Activated CD8-positive, alpha-beta memory T cell treated with anti-CD3 and anti-CD28 coated beads, Interleukin-2, amount 10 ng/mL, durations not matched to agents 7 days and 5 days (primary cell): ENCODE measurements around the gene TTC9B. TPM values are rescaled to one million over a fixed set of nuclear protein-coding genes. Genes with fewer than 3 reads are reported as not detected.

ENCODE experiments used
- ATAC-seq: fragments of 150-1000 bp; cut with Tn5 transposase; one replicate; pipeline ENCODE4 v1.10.0; 2021; ENCODE audit warnings: moderate library complexity
- CTCF ChIA-PET: fragments of 350-600 bp; sonication (Branson Sonifier 250); formaldehyde crosslinking; loops from one replicate; lab custom pipeline; 2021; ENCODE audit warnings: antibody characterized with exemption; lab: Charles Lee
- DNase-seq: peaks from one replicate; pipeline ENCODE4 v3.0.0-alpha.2; 2020
- H3K27ac Mint-ChIP-seq: one replicate; pipeline ENCODE4 v1.8.0; 2021; ENCODE audit warnings: mild to moderate bottlenecking, mixed read lengths
- H3K27me3 Mint-ChIP-seq: one replicate; pipeline ENCODE4 v1.8.0; 2021; ENCODE audit warnings: mixed read lengths
- H3K36me3 Mint-ChIP-seq: one replicate; pipeline ENCODE4 v1.8.0; 2021; ENCODE audit warnings: mild to moderate bottlenecking, mixed read lengths
- H3K4me1 Mint-ChIP-seq: one replicate; pipeline ENCODE4 v1.8.0; 2021; ENCODE audit warnings: mixed read lengths
- H3K4me3 Mint-ChIP-seq: one replicate; pipeline ENCODE4 v1.8.0; 2021; ENCODE audit warnings: mild to moderate bottlenecking, moderate library complexity, mixed read lengths
- H3K9me3 Mint-ChIP-seq: one replicate; pipeline ENCODE4 v1.8.0; 2022; ENCODE audit warnings: low read depth, mixed read lengths
- total RNA-seq, 2 experiments: library from RNA; stranded (reverse); gene quantifications; one replicate each; pipeline ENCODE4 v1.2.3, GENCODE V29; 2021

Gene TTC9B
- total RNA-seq, 2 experiments from 2014 or later: not detected

DNA sequence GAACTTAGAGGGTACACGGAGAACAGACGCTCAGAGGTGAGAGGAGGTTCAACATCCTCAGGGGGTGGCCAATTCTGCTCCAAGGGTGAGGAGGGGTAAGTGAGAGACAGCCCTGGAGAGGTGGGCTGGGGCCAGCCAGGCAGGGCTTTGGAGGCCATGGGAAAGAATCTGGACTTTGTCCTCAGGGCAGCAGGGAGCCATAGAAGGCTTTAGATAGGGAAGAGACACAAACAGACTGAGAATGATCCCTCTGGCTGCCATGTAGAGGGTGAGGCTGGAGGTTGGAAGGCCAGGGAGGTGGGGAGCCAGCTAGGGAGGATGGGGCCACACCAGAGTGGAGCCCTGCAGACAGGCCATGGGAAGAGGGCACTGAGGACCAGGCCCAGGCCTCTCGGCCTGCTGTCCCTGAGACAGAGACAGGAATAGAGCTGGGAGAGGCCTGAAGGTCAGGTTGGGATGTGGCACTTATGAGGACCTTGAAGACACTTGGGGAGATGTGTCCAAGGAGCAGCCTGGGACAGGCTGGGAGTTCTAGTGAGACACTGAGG is 37.5 kb upstream of the TTC9B start:
- H3K27ac Mint-ChIP-seq: no peak overlapping the region
- H3K36me3 Mint-ChIP-seq: peaks cover 7% of the 10 kb centered on the region
- peaks cover 1% of the 10 kb centered on the region for H3K4me1 Mint-ChIP-seq
- no peaks in the 10 kb centered on the region for H3K9me3 Mint-ChIP-seq
- no peaks in the 10 kb centered on the region for H3K27me3 Mint-ChIP-seq
- no peak overlapping the region for H3K4me3 Mint-ChIP-seq
- ATAC-seq (no peak), DNase-seq (no peak)
- CTCF ChIA-PET: no interaction called here

DNA sequence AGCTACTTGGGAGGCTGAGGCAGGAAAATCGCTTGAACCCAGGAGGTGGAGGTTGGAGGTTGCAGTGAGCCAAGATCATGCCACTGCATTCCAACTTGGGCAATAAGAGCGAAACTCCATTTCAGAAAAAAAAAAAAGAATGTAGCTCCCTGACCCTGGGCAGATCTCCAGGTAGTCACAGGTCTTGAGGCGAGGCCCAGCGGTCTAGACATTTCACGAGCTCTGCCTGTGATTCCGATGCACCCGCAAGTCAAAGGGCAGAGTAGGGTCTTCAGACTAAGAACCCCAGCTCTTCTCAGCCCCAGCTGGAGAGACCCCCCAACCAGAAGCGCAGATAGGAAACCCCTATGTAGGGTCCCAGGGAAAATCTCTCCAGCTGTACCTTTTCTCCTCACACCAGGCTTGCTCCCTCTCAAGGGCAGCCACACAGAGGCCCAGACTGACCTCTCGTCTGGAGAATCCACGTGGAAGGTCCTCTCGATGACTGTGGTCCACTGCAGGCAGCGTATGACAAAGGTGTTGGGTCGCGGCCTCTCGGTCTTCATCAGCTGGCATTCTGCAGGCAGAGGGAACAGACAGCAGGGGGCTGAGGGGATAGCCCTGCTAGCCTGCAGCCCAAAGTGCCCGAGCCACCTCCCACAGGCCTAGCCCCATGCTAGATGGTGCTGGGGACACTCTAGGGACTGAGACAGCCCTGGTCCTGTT is 36.7 kb upstream of the TTC9B start:
- H3K27me3 Mint-ChIP-seq: no peaks in the 10 kb centered on the region
- peaks cover 8% of the 10 kb centered on the region for H3K36me3 Mint-ChIP-seq
- no peak for DNase-seq
- H3K27ac Mint-ChIP-seq: no peak overlapping the region
- CTCF ChIA-PET: no interaction called here
- ATAC-seq: no peak
- no peaks in the 10 kb centered on the region for H3K9me3 Mint-ChIP-seq
- H3K4me3 Mint-ChIP-seq: no peak overlapping the region
- H3K4me1 Mint-ChIP-seq: peaks cover 1% of the 10 kb centered on the region

DNA sequence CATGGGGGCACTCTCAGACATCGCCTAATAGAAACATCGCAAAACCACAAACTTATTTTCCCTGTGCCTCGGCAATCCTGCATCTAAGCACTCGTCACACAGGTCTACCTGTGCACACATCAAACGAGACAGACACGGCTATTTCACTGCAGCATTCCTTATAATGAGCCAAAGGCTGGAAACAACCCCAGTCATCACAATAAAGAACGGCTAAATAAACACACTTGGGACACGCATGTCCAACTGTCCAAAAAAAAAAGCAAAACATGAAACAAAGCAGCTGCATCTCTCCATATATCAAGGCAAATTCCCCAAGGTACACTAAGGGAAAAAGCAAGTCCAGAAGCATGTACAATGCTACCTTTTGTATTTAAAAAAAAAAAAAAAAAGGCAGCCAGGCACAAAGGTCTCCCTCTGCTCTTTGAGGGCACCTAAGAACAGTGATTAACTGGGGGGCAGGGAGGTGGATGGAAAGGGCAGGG is 35.5 kb upstream of the TTC9B start:
- peaks cover 11% of the 10 kb centered on the region for H3K36me3 Mint-ChIP-seq
- CTCF ChIA-PET: no interaction called here
- ATAC-seq: no peak
- H3K4me1 Mint-ChIP-seq: peaks cover 1% of the 10 kb centered on the region
- no peaks in the 10 kb centered on the region for H3K9me3 Mint-ChIP-seq
- DNase-seq: no peak
- no peaks in the 10 kb centered on the region for H3K27me3 Mint-ChIP-seq
- no peak overlapping the region for H3K27ac Mint-ChIP-seq
- H3K4me3 Mint-ChIP-seq: no peak overlapping the region

DNA sequence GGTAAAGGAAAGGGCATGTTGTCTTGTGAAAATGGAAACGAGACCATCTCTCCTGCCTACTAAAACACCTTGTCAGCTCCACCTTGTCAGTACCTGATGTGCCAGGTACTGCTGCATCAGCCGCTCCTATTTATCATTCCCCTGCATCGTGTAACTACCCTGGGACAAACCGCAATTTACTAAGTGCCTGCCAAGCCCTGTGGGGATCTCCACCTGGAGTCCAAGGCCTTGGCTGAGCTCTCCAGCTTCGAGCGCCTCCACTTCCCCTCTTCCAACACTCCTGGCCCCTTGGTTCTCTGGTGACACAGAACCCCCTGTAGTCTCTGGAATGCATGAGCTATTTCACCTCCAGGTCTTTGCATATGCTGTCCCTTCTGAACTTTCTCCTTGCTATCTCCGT is 34.2 kb upstream of the TTC9B start:
- no peak for ATAC-seq
- Mint-ChIP-seq H3K27me3 (no peaks in the 10 kb centered on the region), H3K9me3 (no peaks in the 10 kb centered on the region), H3K36me3 (peaks cover 8% of the 10 kb centered on the region), H3K4me1 (peaks cover 1% of the 10 kb centered on the region), H3K4me3 (no peak overlapping the region), H3K27ac (no peak overlapping the region)
- CTCF ChIA-PET: no interaction called here
- no peak for DNase-seq

DNA sequence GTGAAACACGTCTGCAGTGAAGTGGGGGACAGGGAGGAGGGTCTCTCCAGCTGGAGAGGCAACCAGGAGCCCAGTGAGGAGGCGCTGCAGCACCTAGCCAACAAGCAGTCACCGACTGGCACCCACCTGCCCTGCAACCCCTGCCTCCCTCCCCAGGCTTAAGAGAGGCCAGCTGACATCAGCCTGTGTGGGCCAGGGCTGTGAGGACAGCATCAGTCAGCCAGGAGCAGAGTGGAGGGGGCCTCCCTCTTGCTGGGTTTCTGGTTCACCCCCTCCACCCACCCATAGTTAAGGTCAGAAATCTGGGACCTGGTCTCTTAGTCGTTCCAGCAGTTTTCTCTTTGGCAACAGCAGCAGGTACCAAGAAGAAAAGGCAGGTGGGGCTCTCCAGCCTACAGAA is 33.8 kb upstream of the TTC9B start:
- Mint-ChIP-seq H3K36me3 (peaks cover 8% of the 10 kb centered on the region), H3K4me1 (peaks cover 1% of the 10 kb centered on the region), H3K9me3 (no peaks in the 10 kb centered on the region), H3K27ac (no peak overlapping the region), H3K27me3 (no peaks in the 10 kb centered on the region), H3K4me3 (no peak overlapping the region)
- ATAC-seq (no peak), DNase-seq (no peak)
- CTCF ChIA-PET: no interaction called here

DNA sequence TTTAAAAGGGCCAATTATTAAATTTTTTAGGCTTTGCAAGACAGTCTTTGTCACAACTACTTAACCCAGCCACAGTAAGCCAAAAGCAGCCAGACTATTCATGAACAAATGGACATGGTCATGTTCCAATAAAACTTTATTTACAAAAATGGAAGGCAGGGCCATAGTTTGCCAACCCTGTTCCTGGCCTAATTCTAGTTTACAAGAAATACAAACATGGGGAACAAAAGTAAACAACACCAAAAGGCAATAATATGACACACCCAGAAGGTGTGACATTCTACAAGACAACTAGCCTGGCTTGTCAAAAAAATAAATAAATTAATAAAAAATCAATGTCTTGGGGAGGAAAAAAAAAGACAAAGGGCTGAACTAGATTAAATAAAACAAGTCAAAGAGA is 33.1 kb upstream of the TTC9B start:
- H3K27ac Mint-ChIP-seq: no peak overlapping the region
- H3K36me3 Mint-ChIP-seq: peaks cover 8% of the 10 kb centered on the region
- DNase-seq (no peak), ATAC-seq (no peak)
- no peak overlapping the region for H3K4me3 Mint-ChIP-seq
- H3K4me1 Mint-ChIP-seq: peaks cover 1% of the 10 kb centered on the region
- CTCF ChIA-PET: no interaction called here
- H3K9me3 Mint-ChIP-seq: no peaks in the 10 kb centered on the region
- no peaks in the 10 kb centered on the region for H3K27me3 Mint-ChIP-seq

DNA sequence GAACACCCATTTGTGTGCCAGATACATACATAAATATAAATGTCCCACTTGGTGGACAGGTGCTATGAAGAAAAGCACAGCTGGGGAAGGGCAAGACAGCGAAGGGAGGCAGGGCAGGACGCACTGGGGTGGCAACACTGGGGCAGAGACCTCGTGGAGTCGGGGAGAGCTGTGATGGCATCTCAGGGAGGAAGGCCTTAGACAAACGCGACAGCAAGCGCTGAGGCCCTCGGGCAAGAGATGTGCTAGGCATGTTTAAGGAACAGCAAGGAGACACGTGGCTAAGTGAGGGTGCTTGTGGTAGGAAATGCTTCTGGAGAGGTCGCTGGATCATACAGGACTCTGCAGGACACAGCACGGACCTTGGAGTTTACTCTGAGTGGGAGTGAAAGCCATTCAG is 31.6 kb upstream of the TTC9B start:
- H3K4me3 Mint-ChIP-seq: no peak overlapping the region
- CTCF ChIA-PET: no interaction called here
- ATAC-seq (no peak), DNase-seq (no peak)
- H3K36me3 Mint-ChIP-seq: peaks cover 3% of the 10 kb centered on the region
- peaks cover 1% of the 10 kb centered on the region for H3K4me1 Mint-ChIP-seq
- H3K27me3 Mint-ChIP-seq: no peaks in the 10 kb centered on the region
- no peaks in the 10 kb centered on the region for H3K9me3 Mint-ChIP-seq
- H3K27ac Mint-ChIP-seq: no peak overlapping the region

DNA sequence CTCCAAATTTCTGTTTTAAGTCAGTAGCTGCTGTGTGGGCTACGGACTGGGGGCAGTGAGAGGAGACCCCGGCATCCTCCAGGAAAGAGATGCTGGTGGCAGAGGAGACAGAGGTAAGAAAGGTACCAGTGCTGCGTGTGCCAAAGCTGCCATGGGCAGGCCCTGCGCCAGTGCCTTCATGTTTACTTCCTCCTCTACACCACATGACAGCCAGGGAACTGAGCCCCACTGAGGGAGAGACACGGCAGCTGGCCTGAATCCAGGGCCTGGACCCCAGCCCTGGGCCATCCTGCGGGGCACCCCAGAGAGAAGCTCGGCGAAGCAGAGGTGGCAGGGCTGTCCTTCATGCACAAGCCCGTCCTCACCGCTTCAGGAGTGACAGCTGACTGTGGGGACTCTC is 31.0 kb upstream of the TTC9B start:
- Mint-ChIP-seq H3K27ac (no peak overlapping the region), H3K36me3 (peaks cover 3% of the 10 kb centered on the region), H3K4me3 (no peak overlapping the region), H3K4me1 (peaks cover 1% of the 10 kb centered on the region), H3K27me3 (no peaks in the 10 kb centered on the region), H3K9me3 (no peaks in the 10 kb centered on the region)
- DNase-seq: no peak
- ATAC-seq: no peak
- CTCF ChIA-PET: no interaction called here

DNA sequence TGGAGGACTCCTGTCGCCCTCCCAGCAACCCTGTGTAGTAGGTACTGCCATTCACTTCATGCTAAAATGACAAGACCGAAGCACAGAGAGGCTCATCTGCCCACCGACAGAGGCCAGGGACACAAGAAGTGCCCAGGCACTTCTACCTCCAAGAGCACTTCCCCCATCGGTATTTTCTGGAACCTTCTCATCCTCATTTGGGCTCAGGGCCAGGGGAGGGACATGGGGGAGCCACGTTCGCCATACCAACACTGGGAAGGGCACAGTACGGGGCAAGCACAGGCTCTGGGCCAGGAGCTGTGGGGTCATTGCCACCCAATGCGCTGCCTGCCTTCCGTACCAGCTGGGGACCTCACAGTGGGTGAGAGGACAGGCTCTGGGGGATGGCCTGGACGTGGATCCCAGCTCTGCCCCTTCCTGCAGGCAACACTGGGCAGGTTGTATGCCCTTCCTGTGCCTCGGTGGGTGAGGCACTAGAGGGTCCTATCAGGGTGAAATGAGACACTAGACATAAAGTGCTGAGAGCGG is 29.6 kb upstream of the TTC9B start:
- peaks cover 3% of the 10 kb centered on the region for H3K36me3 Mint-ChIP-seq

DNA sequence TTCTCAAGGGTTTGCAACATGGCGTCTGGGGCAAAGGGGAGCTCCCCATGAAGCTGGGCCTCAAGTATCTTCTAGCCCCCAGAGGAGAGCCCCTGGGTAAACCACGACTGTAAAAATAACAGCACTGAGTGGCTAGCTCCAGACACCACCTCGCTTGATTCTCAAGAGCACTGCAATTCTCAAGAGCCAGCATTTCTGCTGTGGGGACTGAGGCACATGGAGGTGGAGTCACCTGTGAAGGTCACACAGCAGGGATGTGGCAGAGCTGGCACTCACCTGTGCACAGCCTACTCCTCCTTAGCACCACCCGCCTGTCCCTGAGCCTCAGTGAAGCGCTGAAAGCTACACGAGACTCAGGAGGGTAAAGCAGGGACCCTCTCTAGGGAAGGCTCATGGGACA is 29.0 kb upstream of the TTC9B start:
- ATAC-seq (no peak), DNase-seq (no peak)
- H3K9me3 Mint-ChIP-seq: no peaks in the 10 kb centered on the region
- no peak overlapping the region for H3K27ac Mint-ChIP-seq
- H3K27me3 Mint-ChIP-seq: no peaks in the 10 kb centered on the region
- H3K4me3 Mint-ChIP-seq: no peak overlapping the region
- CTCF ChIA-PET: no interaction called here
- peaks cover 3% of the 10 kb centered on the region for H3K36me3 Mint-ChIP-seq
- H3K4me1 Mint-ChIP-seq: peaks cover 1% of the 10 kb centered on the region

More for the DNA sequence above, 29.6 kb upstream of the TTC9B start:
- no peak overlapping the region for H3K4me3 Mint-ChIP-seq
- no peaks in the 10 kb centered on the region for H3K9me3 Mint-ChIP-seq
- DNase-seq: no peak
- H3K27ac Mint-ChIP-seq: no peak overlapping the region
- ATAC-seq: no peak
- no peaks in the 10 kb centered on the region for H3K27me3 Mint-ChIP-seq
- CTCF ChIA-PET: no interaction called here
- H3K4me1 Mint-ChIP-seq: peaks cover 1% of the 10 kb centered on the region

DNA sequence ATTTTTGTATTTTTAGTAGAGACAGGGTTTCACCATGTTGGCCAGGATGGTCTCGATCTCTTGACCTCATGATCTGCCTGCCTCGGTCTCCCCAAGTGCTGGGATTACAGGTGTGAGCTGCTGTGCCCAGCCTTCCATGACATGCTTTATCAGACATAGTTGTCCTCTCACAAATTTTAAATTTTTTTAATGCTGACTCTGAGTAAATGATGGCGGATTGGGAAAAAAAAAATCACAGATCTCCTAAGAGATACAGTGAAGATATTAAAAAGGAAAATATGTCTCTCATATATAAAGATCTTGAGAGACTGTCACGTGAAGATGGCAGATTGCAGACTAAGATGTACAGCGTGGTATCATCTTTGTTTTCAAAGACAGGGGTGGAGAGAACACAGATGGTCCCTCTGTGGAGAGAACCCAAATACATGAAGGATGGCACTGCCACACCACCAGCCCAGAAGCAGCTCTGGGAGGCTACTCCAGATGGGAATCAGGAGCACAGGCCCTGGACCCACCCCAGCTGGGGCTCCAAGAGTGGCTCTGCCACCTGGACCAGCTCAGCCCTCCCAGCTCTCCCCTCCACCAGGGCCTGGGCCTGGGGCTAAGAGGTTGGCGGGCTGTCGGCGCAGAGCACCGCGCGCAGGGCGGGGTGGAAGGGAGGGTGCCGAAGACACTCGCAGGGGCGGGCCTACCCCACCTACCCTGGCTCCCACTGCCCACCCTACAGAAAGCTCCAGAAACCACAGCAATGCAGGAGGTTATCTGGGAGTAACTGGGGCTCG is 28.3 kb upstream of the TTC9B start:
- peaks cover 1% of the 10 kb centered on the region for H3K4me1 Mint-ChIP-seq
- no peak overlapping the region for H3K27ac Mint-ChIP-seq
- H3K27me3 Mint-ChIP-seq: no peaks in the 10 kb centered on the region
- CTCF ChIA-PET: no interaction called here
- H3K4me3 Mint-ChIP-seq: no peak overlapping the region
- peaks cover 3% of the 10 kb centered on the region for H3K36me3 Mint-ChIP-seq
- ATAC-seq (no peak), DNase-seq (no peak)
- no peaks in the 10 kb centered on the region for H3K9me3 Mint-ChIP-seq

DNA sequence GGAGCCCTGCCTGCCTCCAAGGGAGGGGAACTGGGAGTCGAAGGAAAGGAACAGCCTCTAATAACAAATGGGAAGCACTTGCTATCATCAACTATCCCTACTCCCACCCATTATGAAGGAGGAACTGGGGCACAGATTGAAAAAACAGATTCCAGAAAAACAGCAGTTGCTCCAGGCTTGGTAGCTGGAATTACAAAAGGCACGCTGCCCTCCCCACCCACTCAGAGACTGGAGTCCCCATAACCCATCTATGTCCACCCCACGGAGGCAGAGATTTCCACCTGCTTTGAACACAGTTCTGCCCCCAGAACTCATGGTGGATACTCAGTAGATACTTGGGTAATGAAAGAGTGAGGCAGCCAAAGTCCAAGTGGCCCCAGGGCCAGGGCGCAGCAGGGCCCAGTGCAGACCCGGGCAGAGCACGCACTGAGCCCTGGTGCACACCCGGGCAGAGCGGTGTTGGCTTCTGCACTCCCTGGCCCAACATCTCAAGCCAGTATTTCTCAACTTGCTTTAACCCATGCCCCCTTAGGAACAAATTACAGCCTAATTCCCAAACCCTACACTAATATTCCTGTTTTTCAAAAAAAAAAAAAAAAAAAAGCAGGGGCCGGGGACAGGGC is 27.4 kb upstream of the TTC9B start:
- no peak for ATAC-seq
- H3K27ac Mint-ChIP-seq: no peak overlapping the region
- H3K9me3 Mint-ChIP-seq: no peaks in the 10 kb centered on the region
- peaks cover 6% of the 10 kb centered on the region for H3K36me3 Mint-ChIP-seq
- CTCF ChIA-PET: no interaction called here
- no peak overlapping the region for H3K4me3 Mint-ChIP-seq
- peaks cover 1% of the 10 kb centered on the region for H3K4me1 Mint-ChIP-seq
- no peak for DNase-seq
- no peaks in the 10 kb centered on the region for H3K27me3 Mint-ChIP-seq

DNA sequence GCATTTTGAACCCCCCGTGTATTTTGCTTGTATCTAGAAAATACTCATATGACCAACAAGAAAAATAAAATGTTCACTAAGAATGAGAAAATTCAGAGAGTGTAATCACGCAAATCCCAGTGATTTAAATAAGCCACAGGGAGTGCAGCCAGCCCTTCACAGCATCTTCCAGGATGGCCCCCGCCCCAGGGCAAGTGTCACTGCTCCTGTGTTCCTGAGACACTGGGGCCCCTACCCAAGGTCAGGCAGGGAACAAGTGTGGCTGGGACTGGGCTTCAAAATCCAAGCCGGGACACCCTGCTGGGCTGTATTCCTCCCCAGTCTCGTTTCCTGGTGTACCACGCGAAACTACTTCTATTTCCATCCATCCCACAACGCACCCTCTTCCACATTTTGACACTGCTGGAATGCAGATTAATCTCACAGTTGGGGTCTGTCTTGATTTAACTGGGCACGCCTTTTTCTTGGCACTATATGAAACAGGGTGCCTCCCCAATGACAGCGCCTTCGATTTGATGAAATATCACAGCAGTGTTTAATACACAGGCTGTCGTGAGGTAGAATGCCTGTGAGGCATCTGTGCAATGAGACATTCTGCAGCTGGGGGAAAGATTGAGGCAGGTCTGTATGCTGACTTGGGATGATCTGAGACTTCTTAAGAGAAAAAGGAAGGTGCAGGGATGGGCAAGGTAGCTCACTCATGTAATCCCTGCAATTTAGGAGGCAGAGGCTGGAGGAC is 26.6 kb upstream of the TTC9B start:
- no peak overlapping the region for H3K27ac Mint-ChIP-seq
- no peaks in the 10 kb centered on the region for H3K27me3 Mint-ChIP-seq
- no peaks in the 10 kb centered on the region for H3K9me3 Mint-ChIP-seq
- ATAC-seq: no peak
- DNase-seq: no peak
- H3K4me1 Mint-ChIP-seq: peaks cover 1% of the 10 kb centered on the region
- CTCF ChIA-PET: no interaction called here
- peaks cover 4% of the 10 kb centered on the region for H3K36me3 Mint-ChIP-seq
- H3K4me3 Mint-ChIP-seq: no peak overlapping the region
